Suppressor macrophage (primary cell): ENCODE results near the gene GIGYF1.
A peak's percentile ranks its signal among the peaks of the same experiment; 100 is the strongest.

ENCODE experiments used
- DNase-seq, 4 experiments: peaks; one replicate each; pipeline ENCODE4 v3.0.0-alpha.2; 2020 to 2022

GIGYF1 gene

DNA sequence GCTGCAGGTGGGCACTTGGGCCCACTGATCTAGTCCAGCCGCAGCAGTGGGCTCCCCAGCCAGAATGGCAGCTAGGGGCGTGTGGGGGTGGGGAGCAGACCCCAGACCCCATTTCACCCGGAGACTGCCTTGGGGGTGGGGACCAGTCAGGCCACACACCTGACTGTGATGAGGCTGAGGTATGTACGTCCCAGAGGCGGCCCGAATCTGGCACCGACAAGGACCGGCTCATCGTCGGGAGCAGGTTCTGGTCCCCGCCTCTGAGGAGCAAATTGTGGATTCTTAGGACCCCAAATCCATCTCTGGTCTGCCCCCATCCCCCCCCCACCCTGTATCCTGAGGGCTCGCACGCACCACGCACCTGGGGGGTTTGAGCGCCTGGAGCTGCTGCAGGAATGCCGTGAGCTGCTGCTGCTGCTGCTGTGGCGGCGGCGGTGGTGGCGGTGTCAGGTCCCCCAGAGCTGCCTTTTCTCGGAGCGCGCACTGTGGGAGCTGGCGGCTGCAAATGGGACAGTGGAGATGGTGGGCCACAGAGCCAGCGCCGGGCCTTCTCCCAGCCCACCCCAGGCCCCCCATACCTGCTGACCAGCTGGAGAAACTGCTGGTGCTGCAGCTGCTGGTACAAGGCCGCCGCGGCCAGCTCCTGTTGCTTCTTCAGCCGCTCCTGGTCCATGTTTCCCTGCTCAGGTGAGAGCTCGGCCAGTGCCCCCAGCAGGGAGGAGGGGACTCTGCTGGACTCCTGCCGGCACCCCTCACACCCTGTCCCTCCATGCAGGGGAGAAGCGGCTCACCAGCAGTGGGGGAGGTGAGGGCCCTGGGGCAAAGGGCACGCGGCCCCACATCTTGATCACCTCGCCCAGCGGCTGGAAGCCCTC, 10.2 kb downstream of the GIGYF1 start:
- DNase-seq, result no peak

DNA sequence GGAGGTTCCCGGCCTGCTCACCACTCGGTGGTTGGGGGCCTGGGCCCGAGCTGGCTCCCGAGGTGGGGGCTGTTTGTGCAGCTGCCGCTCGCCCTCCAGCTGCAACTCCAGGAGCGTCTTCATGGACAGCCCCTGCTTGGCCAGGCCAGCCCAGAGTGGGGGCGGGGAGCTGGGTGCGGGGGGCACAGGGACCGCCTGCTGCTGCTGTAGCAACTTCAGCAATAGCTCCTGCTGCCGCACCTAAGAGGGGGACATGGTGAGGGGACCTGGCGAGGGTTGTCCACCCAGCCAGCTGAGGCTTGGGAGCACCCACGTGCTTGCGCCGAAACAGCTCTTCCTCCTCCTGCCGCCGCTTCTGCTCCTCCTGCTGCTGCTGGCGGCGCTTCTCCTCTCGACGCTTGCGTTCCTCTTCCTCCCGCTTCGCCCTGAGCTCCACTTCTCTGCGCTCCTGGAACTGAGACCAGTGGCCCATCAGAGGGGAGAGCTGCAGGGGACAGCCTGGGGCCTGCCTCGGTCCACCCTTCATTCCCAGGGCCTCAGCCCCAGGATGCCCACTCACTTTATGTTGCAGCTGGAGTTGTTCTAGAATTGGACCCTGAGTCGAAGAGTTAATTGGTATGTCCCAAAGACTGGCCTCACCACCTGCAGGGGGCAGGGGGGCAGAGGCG, 10.9 kb downstream of the GIGYF1 start:
- DNase-seq, result no peak

DNA sequence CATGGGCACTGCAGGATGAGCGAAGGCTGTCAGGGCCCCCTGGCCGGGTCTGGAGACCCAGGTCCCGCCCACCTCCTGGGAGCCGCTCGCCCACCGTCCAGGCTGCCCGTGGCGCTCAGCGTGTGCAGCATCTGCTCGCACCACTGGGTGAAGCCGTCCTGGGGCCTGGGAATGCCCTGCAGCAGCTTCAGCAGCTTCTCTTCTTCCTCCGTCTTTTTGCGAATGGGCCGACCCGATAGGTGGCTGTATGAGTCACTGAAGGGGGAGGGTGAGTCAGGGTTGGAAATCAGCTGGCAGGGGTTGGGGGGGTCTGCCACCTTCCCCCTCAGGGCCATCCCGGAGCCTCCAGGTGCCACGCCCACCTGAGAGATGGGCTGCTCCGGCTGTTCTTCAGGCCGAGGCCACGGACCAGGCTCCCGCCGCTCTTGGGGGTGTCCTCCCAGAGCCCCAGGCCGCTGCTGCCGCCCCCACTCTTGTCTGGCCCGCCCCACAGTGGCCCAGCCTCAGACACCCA, 11.8 kb downstream of the GIGYF1 start:
- DNase-seq, result no peak

DNA sequence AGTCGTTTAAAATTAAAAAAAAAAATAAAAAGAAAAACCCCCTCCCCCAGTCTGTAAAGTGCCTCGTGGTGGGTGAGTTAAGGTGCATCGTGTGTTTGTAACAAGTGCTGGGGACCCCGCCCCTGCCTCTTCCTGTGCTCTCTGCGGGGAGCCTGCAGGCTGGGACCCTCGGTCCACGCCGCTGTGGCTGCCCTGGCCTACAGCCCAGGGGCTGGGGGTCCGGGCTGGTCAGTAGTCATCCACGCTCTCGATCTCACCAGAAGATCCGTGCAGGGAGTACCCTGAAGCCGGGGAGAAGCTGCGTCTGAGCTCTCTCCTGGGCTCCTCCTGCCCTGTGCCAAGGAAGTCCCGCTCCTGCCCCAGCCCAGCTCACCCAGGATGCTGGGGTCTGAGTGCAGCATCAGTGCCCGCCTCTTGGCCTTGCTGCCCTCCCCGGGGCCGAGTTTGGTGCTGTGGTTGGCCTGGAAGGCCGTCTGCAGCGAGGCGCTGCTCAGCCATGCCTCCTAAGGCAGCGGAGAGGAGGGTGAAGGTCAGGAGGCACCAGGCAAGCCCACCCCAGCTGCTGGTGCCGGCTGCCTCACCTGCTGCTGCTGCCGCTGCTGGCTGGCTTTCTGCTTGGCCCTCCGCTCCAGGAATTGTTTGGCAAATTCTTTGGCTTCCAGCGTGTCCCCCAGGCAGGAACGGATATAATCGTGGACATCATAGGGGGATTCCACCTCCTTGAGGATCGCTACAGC, 12.4 kb downstream of the GIGYF1 start:
- DNase-seq, result no peak

DNA sequence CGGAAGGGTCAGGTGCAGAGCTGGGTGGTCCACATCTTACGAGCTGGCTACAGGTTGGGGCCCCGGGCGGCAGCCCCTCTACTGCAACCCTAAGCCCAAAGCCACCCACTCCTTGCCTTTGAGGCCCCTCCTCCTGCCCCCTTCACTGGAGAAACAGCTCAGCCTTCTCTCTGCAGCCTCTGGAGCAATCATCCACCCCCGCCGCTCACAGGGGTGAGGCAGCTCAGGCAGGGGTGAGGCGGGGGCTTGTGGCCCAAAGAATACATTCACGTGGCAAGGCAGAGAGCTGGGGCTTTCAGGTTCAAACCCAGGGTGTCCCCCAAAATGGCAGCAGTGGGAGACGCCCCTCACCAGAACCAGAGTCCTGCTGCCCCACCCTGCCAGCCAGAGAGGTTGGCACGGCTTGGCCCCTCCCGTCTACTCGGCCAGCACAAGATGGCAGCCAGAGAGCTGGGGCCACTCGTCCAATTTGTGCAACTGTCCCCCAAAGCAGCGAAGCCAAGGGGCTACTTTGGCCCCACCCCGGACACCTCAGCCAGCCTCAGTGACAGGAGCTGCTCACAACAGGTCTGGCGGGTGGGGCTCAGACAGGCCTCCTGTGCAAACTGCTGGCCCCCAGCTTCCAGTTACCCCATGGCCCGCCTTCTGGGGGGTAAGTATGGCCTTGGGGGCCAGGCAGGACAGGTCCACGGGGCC, 13.3 kb downstream of the GIGYF1 start:
- peak in 1 of 4 experiments; percentile 21 for DNase-seq

DNA sequence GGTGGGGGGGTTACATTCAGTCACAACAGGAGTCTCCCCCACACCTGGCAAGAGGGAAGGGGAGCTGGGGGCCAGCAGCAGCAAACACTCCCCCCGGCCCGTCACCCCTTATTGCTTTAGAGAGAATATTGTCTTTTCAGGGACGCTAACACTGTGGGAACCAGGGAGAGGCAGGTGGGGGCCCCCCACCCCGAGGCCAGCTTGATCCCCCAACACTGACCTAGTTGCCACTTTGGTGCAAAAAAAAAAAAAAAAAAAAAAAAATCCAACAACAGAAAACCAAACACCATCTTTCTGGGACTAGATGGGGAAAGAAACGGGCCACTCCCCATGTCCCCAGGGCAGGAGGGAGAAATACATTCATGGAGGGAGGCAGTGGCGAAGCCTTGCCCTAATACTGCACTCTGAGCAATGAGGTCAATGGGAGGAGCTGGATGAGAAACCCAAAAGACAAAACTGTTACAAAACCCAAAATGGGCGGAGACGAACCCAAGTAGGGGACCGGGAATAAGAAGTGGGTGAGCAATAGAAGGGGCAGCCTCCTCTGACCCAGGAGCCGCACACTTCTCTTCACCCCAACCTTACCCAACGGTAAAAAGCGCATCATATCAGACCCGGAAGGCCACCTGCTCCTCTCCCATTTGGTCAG, 14.0 kb downstream of the GIGYF1 start:
- peak; percentile 43 to 63 (median 51) for DNase-seq

DNA sequence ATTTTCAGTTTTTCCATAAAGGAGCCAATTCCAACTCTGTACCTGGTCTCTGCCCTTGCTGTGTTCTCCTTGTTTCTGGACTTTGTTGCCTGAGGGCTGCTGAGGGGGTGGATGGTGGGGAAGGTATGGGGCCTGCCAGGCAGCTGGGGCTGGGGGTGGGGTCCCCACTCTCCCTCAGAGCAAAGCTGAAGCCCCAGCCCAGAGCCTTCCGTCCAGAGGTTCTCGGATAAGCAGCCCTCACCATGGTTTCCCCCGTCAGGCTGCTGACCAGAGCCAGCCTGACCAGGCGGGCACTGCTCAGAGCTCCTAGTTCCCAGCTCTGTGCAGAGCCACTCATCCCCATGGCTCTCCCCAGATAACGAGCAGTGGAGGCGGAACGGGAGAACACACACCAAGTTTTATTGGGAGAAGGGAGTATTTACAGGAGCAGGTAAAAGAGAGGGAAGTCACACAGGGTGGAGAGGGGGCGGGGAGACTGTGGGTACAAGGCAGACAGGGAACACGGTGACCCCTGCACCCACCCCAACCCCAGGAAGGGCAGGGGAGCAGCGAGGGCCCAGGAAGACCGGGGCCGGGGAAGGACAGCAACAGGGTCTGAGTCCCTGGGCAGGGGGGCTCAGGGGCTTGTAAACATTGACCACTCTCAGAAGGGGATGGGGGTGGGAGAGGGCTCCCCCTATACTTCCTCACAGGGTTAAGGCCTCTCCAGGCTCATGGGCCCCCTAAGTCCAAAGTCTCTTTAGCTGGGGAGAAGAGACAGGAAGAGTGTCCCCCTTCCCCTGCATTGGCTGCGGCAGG, 14.7 kb downstream of the GIGYF1 start:
- DNase-seq, result no peak

DNA sequence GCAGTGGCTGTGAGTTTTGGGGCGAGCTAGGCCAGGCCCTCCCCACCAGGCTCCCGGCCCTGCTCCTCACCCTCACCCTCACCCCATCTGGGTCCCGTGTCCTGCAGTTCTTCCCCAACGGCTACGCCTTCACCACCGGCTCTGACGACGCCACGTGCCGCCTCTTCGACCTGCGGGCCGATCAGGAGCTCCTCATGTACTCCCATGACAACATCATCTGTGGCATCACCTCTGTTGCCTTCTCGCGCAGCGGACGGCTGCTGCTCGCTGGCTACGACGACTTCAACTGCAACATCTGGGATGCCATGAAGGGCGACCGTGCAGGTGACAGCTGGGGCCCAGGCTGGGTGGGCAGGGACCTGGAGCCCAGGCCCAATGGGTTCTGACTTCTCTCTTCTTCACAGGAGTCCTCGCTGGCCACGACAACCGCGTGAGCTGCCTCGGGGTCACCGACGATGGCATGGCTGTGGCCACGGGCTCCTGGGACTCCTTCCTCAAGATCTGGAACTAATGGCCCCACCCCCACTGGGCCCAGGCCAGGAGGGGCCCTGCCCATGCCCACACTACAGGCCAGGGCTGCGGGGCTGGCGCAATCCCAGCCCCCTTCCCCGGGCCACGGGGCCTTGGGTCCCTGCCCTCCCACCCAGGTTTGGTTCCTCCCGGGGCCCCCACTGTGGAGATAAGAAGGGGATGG, 15.6 kb downstream of the GIGYF1 start:
- DNase-seq, result no peak

DNA sequence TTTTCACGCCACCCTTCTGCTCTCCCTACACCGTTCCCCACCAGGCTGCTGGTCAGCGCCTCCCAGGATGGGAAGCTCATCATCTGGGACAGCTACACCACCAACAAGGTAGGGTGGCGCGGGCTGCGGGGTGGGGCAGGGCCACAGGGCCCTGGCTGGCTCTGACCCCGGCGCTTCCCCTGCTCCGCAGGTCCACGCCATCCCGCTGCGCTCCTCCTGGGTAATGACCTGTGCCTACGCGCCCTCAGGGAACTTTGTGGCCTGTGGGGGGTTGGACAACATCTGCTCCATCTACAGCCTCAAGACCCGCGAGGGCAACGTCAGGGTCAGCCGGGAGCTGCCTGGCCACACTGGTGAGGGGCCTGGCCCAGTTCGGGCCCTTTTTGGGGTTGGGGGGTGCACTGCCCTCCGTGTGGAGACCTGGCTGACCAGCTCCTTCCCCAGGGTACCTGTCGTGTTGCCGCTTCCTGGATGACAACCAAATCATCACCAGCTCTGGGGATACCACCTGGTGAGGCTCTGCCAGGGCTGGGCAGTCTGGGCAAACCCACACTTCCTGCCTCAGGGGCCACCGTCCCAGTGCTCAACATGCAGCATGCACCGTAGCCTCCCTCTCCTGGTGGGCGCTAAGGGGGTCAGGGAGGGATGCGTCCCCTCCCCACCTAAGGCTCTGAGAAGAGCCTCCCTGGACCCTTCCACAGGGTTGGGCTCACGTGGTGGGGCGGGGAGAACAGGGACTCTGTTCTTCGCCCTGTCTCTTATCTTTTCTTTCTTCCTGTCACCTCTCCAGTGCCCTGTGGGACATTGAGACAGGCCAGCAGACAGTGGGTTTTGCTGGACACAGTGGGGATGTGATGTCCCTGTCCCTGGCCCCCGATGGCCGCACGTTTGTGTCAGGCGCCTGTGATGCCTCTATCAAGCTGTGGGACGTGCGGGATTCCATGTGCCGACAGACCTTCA, 16.5 kb downstream of the GIGYF1 start:
- no peak for DNase-seq

DNA sequence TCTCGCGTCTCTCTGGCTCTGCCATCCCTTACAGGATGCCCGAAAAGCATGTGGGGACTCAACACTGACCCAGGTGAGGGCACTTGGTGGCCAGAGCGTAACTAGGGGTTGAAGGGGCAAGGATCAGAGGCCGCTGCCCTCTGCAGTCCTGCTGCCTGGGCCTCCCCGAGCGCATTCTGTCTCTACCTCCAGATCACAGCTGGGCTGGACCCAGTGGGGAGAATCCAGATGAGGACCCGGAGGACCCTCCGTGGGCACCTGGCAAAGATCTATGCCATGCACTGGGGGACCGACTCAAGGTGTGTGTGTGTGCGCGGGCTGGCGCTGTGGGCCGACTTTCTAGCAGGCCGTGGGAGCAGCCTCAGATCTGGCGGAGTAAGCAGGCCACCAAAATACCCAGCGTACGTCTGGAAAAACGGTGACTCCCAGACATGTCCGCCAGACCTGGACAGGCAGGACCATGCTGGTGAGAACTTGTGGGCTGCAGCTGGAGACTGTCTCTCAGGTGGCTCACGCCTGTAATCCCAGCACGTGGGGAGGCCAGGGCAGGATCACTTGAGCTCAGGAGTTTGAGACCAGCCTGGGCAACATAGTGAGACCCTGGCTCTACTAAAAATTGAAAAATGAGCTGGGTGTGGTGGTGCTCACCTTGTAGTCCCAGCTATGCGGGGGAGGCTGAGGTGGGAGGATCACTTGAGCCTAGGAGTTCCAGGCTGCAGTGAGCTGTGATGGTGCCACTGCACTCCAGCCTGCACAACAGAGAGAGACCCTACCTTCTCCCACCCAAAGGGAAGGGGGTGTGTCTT, 17.3 kb downstream of the GIGYF1 start:
- DNase-seq, result no peak

DNA sequence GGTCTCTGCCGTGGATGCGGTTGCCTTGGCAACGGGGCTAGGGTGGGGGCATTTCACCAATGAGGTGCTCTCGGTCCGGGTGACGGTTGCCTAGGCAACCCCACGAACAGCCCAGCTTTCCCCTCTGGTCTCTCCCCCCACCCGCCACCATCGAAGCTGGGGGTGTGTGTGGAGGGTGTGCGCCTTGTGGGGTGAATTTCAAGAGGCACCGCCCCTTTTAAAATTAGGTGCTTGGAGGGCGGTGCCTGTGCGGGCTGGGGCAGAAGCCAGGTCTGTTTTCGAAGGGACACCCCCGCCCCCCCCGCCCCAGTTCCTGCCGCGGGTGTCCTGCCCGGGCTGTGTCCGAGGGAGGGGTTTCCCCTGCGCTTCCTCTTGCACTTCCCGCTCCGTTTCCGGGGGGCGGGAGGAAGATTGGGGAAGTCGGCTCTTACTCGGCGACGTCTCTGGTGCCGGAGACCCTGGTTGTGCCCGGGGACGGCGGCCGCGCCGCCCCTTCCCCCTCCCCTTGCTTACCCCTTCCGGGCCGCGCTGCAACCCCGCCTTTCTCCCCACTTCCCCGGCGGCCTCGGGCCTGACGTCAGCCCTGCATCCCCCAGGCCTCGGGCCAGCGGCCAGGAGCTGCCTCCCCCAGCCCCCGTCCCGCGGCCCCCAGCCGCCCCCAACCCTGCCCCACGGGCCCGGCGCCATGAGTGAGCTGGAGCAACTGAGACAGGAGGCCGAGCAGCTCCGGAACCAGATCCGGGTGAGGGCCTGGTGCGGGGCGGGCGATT, 18.3 kb downstream of the GIGYF1 start:
- peak; percentile 77 to 85 (median 84) for DNase-seq

DNA sequence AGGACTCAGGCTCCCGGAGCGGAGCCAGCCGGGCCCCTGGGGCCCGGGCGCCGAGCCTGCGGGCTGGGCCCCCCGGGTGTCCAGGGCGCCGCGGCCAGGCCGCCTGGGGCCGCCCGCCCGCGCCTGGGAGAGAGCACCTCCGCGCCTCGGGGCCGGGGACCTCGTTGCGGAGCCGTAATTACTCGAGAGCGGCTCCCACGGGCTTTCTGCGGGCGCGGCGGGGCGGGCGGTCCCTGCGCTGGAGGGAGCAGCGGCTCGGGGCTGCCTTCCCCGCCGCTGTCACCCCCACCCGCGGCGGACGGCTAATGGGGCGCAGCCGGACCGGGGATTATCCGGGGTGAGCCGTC, 19.0 kb downstream of the GIGYF1 start:
- no peak for DNase-seq

DNA sequence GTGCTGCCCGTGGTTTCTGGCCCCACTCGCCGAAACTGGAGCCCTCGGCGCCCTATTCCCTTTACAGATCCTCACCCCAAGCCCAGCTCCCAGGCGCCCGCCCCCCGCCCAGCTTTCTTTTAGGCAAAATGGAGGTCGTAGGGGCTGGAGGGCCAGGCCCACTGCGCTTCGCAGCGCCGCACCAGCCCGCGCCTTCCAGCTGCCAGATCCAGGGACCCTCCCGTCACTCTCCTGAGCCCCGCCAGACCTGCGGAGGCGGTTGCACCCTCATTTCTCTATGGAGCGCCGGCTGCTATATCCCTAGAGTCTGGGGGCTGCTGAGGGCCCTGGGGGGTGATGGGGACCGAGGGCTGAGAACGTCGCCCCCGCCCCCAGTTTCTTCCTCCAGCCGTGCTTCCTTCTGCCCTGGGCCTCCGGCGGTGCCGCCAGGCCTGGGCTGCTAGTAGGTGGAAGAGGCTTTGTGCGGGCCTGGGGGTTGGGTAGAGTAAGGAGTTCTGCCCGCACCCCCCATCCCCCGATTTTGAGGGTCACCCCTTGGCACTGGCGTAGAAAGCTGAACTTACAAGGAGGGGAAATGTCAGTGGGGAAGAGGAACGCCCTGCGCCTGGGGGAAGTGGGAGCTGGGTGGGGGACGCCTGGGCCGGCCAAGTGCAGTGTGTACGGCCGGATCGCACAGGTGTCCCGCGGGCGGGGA, 19.5 kb downstream of the GIGYF1 start:
- DNase-seq, result peak; percentile 24 to 71 (median 62)

DNA sequence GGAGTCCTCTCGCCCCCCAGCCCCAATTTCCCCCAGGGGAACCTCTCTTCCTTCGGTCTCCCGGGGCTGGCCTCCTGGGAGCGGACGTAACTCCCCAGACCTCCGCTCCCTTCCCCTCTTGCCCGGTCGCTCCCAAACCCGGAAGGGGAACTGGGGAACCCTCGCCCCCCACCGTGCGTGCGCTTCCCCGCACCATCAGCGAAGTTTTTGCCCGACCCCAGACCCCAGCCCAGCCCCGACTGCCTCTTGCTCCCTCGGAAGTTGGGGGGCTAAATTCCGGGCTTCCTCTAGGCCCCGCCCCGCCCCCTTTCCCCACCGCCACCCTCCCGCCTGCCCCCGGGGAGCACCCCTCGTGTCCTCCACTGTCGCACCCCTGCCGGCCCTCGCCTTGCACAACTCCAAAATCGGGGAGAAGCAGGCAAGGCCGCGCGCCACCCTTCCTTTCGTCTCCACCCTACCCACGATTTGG, 20.1 kb downstream of the GIGYF1 start:
- DNase-seq, result peak; percentile 37 to 76 (median 68)

DNA sequence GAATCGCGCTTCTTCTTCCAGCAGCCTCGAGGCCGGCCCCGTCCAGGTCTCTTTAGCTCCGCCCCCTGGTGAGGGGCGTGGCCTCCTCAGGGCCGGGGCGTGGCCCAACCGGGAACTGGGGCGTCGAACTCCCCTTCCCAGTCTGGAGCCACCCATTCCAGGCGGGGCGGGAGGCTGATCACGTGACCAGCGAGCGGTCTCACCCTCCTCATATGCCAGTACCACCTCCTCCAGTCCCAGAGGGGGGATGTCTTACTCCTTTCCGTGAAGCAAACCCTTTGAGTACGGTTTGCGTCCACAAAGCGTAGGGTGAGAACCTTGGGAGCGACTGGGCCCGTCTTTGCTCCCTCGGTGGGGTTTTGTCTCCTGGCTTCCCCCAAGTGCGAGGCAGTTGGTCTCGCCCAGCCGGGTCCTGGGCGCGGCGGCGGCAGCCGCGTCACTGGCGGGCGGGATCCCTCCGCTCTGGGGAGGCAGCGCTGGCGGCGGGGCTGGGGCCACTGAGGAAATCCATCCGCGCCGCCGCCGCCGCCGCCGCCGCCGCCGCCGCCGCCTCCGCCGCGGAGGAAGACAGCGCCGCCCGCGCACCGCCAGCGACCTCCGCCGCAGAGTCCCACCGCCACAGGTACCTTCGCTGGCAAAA, 20.6 kb downstream of the GIGYF1 start, which contains the start of gene GNB2:
Gene GNB2 (plus strand): TSS at position 439 of the 640 bp plus-strand sequence. CDS start 2,526 bp downstream, outside the sequence.
- peak; percentile 99 to 100 (median 99) for DNase-seq
